WTC11 (cell line): Measurements from ENCODE around the gene ITPK1. TPM values are rescaled to one million over a fixed set of nuclear protein-coding genes. Genes with fewer than 3 reads are reported as not detected.
"Not testable (repeated sequence)": the region's sequence is repeated elsewhere in the genome, so short reads cannot be mapped to it uniquely, and the experiment has no call there.

Experiments
- ATAC-seq: fragments of 200-7000 bp; cut with Tn5 transposase; 2 replicates; pipeline ENCODE4 v1.10.0; 2021; ENCODE audit warnings: mild to moderate bottlenecking, moderate library complexity
- CTCF ChIA-PET: fragments of 300-600 bp; sonication (Branson Sonifier 250); formaldehyde crosslinking; loops from one replicate; lab custom pipeline; 2021; ENCODE audit warnings: antibody characterized with exemption; lab: Charles Lee
- POLR2A ChIA-PET: fragments of 350-600 bp; sonication (Branson Sonifier 250); formaldehyde crosslinking; loops from one replicate; lab custom pipeline; 2021; ENCODE audit warnings: antibody characterized with exemption; lab: Charles Lee
- DNase-seq: peaks from one replicate; pipeline ENCODE4 v3.0.0; 2021; ENCODE audit warnings: low spot score
- H3K27ac Mint-ChIP-seq: 2 replicates; pipeline ENCODE4 v1.8.0; 2021; ENCODE audit warnings: mixed read lengths
- H3K27me3 Mint-ChIP-seq: 2 replicates; pipeline ENCODE4 v1.8.0; 2021; ENCODE audit warnings: low read depth, mild to moderate bottlenecking, moderate library complexity, mixed read lengths
- H3K36me3 Mint-ChIP-seq: 2 replicates; pipeline ENCODE4 v1.8.0; 2021; ENCODE audit warnings: mixed read lengths
- H3K4me1 Mint-ChIP-seq: 2 replicates; pipeline ENCODE4 v1.8.0; 2022; ENCODE audit warnings: mixed read lengths
- H3K4me3 Mint-ChIP-seq: 2 replicates; pipeline ENCODE4 v1.8.0; 2021; ENCODE audit warnings: mild to moderate bottlenecking, moderate library complexity, mixed read lengths
- H3K9me3 Mint-ChIP-seq: 2 replicates; pipeline ENCODE4 v1.8.0; 2021; ENCODE audit warnings: mixed read lengths
- FOXJ3 ChIP-seq: sonication (generic); formaldehyde crosslinking; IDR thresholded peaks from 2 replicates; pipeline ENCODE4 v1.9.0; 2021; ENCODE audit warnings: missing genetic modification reagents, mild to moderate bottlenecking, borderline replicate concordance
- FOXP4 ChIP-seq: sonication (generic); formaldehyde crosslinking; IDR thresholded peaks from 2 replicates; pipeline ENCODE4 v1.8.0; 2022; ENCODE audit warnings: mild to moderate bottlenecking, missing genetic modification reagents
- HMGA2 ChIP-seq: fragments of 250-450 bp; sonication (Bioruptor Pico); IDR thresholded peaks from 2 replicates; pipeline ENCODE4 v1.4.0; 2021; ENCODE audit warnings: mild to moderate bottlenecking, moderate library complexity
- MYBL2 ChIP-seq: sonication (generic); formaldehyde crosslinking; IDR thresholded peaks from 2 replicates; pipeline ENCODE4 v1.8.1; 2023; ENCODE audit warnings: mild to moderate bottlenecking, moderate library complexity, missing genetic modification reagents
- OVOL2 ChIP-seq: fragments of 250-450 bp; sonication (Bioruptor Pico); IDR thresholded peaks from 2 replicates; pipeline ENCODE4 v1.9.0; 2021; ENCODE audit warnings: mild to moderate bottlenecking, borderline replicate concordance
- SMAD3 ChIP-seq: sonication (generic); formaldehyde crosslinking; IDR thresholded peaks from 2 replicates; pipeline ENCODE4 v1.8.0; 2022; ENCODE audit warnings: missing genetic modification reagents, mild to moderate bottlenecking, borderline replicate concordance
- STAT6 ChIP-seq: sonication (generic); formaldehyde crosslinking; conservative IDR thresholded peaks from 2 replicates; pipeline ENCODE4 v1.8.1; 2023; ENCODE audit warnings: mild to moderate bottlenecking, low read depth, missing genetic modification reagents, moderate library complexity
- ZNF121 ChIP-seq: sonication (generic); formaldehyde crosslinking; IDR thresholded peaks from 2 replicates; pipeline ENCODE4 v1.8.0; 2023; ENCODE audit warnings: missing genetic modification reagents
- ZNF138 ChIP-seq: sonication (generic); formaldehyde crosslinking; conservative IDR thresholded peaks from 2 replicates; pipeline ENCODE4 v1.8.1; 2022; ENCODE audit warnings: mild to moderate bottlenecking, moderate library complexity, missing genetic modification reagents
- total RNA-seq: library from RNA; stranded (reverse); gene quantifications from 3 replicates; pipeline ENCODE4 v1.2.3, GENCODE V29; 2021

The ITPK1 gene
- total RNA-seq, 1 experiment from 2014 or later = 144 TPM

- POLR2A ChIA-PET = interaction anchor here (0.6 kb wide), 1 partner anchor 22 kb away, joined by 8 read pairs; no protein-coding TSS in a partner anchor
- not testable (repeated sequence) for DNase-seq, H3K27me3 Mint-ChIP-seq, H3K36me3 Mint-ChIP-seq, H3K4me3 Mint-ChIP-seq, H3K4me1 Mint-ChIP-seq, H3K9me3 Mint-ChIP-seq, ATAC-seq, H3K27ac Mint-ChIP-seq
- peak; percentile 91 for TF ChIP-seq HMGA2
- CTCF ChIA-PET = interaction anchor here (0.6 to 3.0 kb wide), 20 partner anchors 9 to 1434 kb away, joined by 3 to 28 read pairs (median 4); partner anchors contain the start of genes GOLGA5, LYSET, MOAP1 and UBR7
These were observed 44.1 kb upstream of the ITPK1 start for GRCh38 chr14:93159625-93160352.

- POLR2A ChIA-PET, H3K27ac Mint-ChIP-seq, H3K36me3 Mint-ChIP-seq, ATAC-seq, H3K27me3 Mint-ChIP-seq, H3K9me3 Mint-ChIP-seq, CTCF ChIA-PET, DNase-seq, H3K4me3 Mint-ChIP-seq, H3K4me1 Mint-ChIP-seq: not testable (repeated sequence)
These were observed 42.6 kb upstream of the ITPK1 start for GRCh38 chr14:93158349-93158748.

GRCh38 chr14:93156693-93157369 lies 41.1 kb upstream of the ITPK1 start:
- no peaks in the 10 kb centered on the region for H3K9me3 Mint-ChIP-seq
- H3K4me3 Mint-ChIP-seq = no peak overlapping the region
- CTCF ChIA-PET = interaction anchor here (1.1 kb wide), 1 partner anchor 17 kb away, joined by 3 read pairs; no protein-coding TSS in a partner anchor
- POLR2A ChIA-PET = interaction anchor here (0.5 kb wide), 1 partner anchor 36 kb away, joined by 3 read pairs; no protein-coding TSS in a partner anchor
- DNase-seq (no peak), ATAC-seq (peak; percentile 40)
- peak overlapping the region; percentile 9; the same call in 1 of the 2 replicates for H3K27ac Mint-ChIP-seq
- H3K36me3 Mint-ChIP-seq = no peaks in the 10 kb centered on the region
- TF ChIP-seq ZNF138 = no peak
- no peak for TF ChIP-seq STAT6 (CRISPR knock-in tag)
- no peak for TF ChIP-seq SMAD3 (CRISPR knock-in tag)
- TF ChIP-seq FOXP4 = no peak
- no peak for TF ChIP-seq OVOL2 (CRISPR knock-in tag)
- no peak for TF ChIP-seq MYBL2 (CRISPR knock-in tag)
- no peak for TF ChIP-seq ZNF121 (CRISPR knock-in tag)
- peaks cover 4% of the 10 kb centered on the region for H3K4me1 Mint-ChIP-seq
- H3K27me3 Mint-ChIP-seq = no peaks in the 10 kb centered on the region

- POLR2A ChIA-PET = interaction anchor here (0.6 kb wide), 3 partner anchors 24 to 738 kb away, joined by 3 to 5 read pairs (median 4); no protein-coding TSS in a partner anchor
- ATAC-seq = no peak
These were observed 39.9 kb upstream of the ITPK1 start for GRCh38 chr14:93155667-93156066.

More at GRCh38 chr14:93155667-93156066, 39.9 kb upstream of the ITPK1 start:
- CTCF ChIA-PET = interaction anchor here (0.6 to 1.5 kb wide), 4 partner anchors 16 to 203 kb away, joined by 3 to 5 read pairs (median 3); no protein-coding TSS in a partner anchor
- Mint-ChIP-seq H3K27ac (no peak overlapping the region), H3K27me3 (no peaks in the 10 kb centered on the region), H3K9me3 (no peaks in the 10 kb centered on the region), H3K4me3 (no peak overlapping the region), H3K4me1 (peaks cover 4% of the 10 kb centered on the region), H3K36me3 (no peaks in the 10 kb centered on the region)
- no peak for DNase-seq
- TF ChIP-seq FOXJ3 (CRISPR knock-in tag) (no peak), HMGA2 (peak; percentile 71)
